K562 (cell line): ENCODE measurements around the gene OR2D2. TPM values are rescaled to one million over a fixed set of nuclear protein-coding genes. Genes with fewer than 3 reads are reported as not detected.

ENCODE experiments used
- EWSR1 ChIP-seq: fragments of 450-650 bp; IDR thresholded peaks from 2 replicates; pipeline ENCODE4 v1.6.1; 2018; ENCODE audit warnings: borderline replicate concordance, mild to moderate bottlenecking, low read depth, moderate library complexity; ENCODE audit not compliant: partially characterized antibody
- GTF2F1 ChIP-seq: IDR thresholded peaks from 2 replicates; pipeline ENCODE4 v1.6.1; 2011; ENCODE audit warnings: low read depth, low read length, improper control_type of control experiment
- HDAC2 ChIP-seq: fragments of 450-650 bp; IDR thresholded peaks from 2 replicates; pipeline ENCODE4 v1.6.1; 2016; ENCODE audit warnings: mild to moderate bottlenecking
- MTA1 ChIP-seq: fragments of 450-650 bp; IDR thresholded peaks from 2 replicates; pipeline ENCODE4 v1.6.1; 2017; ENCODE audit warnings: borderline replicate concordance
- NCOA6 ChIP-seq: fragments of 450-650 bp; IDR thresholded peaks from 2 replicates; pipeline ENCODE4 v1.6.1; 2017; ENCODE audit warnings: mild to moderate bottlenecking
- PHF21A ChIP-seq: fragments of 450-650 bp; IDR thresholded peaks from 2 replicates; pipeline ENCODE4 v1.6.1; 2017; ENCODE audit warnings: low read depth, borderline replicate concordance
- PML ChIP-seq: IDR thresholded peaks from 2 replicates; pipeline ENCODE4 v1.6.1; 2012; ENCODE audit warnings: low read length, inconsistent platforms
- RBM14 ChIP-seq: fragments of 200-400 bp; formaldehyde crosslinking; IDR thresholded peaks from 2 replicates; pipeline ENCODE4 v1.6.1; 2018; ENCODE audit warnings: low read depth, mild to moderate bottlenecking, low read length, moderate library complexity, borderline replicate concordance; ENCODE audit not compliant: insufficient read depth
- SMARCA5 ChIP-seq: fragments of 450-650 bp; IDR thresholded peaks from 2 replicates; pipeline ENCODE4 v1.6.1; 2016
- SP1 ChIP-seq: sonication (generic); formaldehyde crosslinking; IDR thresholded peaks from 2 replicates; pipeline ENCODE4 v1.8.1; 2022; ENCODE audit warnings: mild to moderate bottlenecking, missing genetic modification reagents
- SUPT5H ChIP-seq: fragments of 450-650 bp; IDR thresholded peaks from 2 replicates; pipeline ENCODE4 v1.6.1; 2016
- TAL1 ChIP-seq: fragments of 450-650 bp; IDR thresholded peaks from 2 replicates; pipeline ENCODE4 v1.6.1; 2016; ENCODE audit warnings: mild to moderate bottlenecking
- ZC3H8 ChIP-seq: fragments of 450-650 bp; IDR thresholded peaks from 2 replicates; pipeline ENCODE4 v1.6.1; 2017
- ZNF274 ChIP-seq: IDR thresholded peaks from 2 replicates; pipeline ENCODE4 v1.6.1; 2011; ENCODE audit warnings: low read depth, mild to moderate bottlenecking, low read length, moderate library complexity, borderline replicate concordance
- ZNF699 ChIP-seq: fragments of 250-450 bp; sonication (Bioruptor Pico); IDR thresholded peaks from 2 replicates; pipeline ENCODE4 v1.8.0; 2021; ENCODE audit warnings: mild to moderate bottlenecking, moderate library complexity; ENCODE audit not compliant: insufficient replicate concordance
- ZNF75A ChIP-seq: fragments of 450-650 bp; formaldehyde crosslinking; IDR thresholded peaks from 2 replicates; pipeline ENCODE4 v1.4.0; 2020; ENCODE audit warnings: mild to moderate bottlenecking
- ZNF830 ChIP-seq: fragments of 250-450 bp; sonication (Bioruptor Pico); IDR thresholded peaks from 2 replicates; pipeline ENCODE4 v1.5.0; 2021; ENCODE audit warnings: mild to moderate bottlenecking
- polyA plus RNA-seq, 8 experiments: library from polyadenylated mRNA; depleted of rRNA in 4 of 8; stranded (reverse) in 5 of 8; unstranded in 3 of 8; fragments of >200 nt; fragmentation: Nextera tagmentation in 2 of 8; fragmentation: Illumina TruSeq in 1 of 8; extraction: Ambion mirVana in 2 of 8; extraction: Trizol in 1 of 8; gene quantifications; 2 replicates each; pipeline versions ENCODE4 v1.2.1 to v1.2.3, GENCODE V29; 2011 to 2014; ENCODE audit warnings: inconsistent platforms in 1 of 8, missing spikeins in 1 of 8
- total RNA-seq, 7 experiments: library from RNA; depleted of rRNA in 6 of 7; stranded (reverse); fragments of >200 nt in 6 of 7; fragmentation: Illumina TruSeq in 2 of 7; extraction: Trizol in 2 of 7; gene quantifications; 2 replicates each; pipeline versions ENCODE4 v1.2.1 to v1.2.3, GENCODE V29; 2011 to 2021; ENCODE audit warnings: low replicate concordance in 1 of 7
- TF ChIP-seq, protein P1 (sequence below): fragments of 250-450 bp; sonication (Bioruptor Pico); IDR thresholded peaks from 2 replicates; pipeline ENCODE4 v1.8.0; 2022; ENCODE audit warnings: inconsistent platforms
- TF ChIP-seq, protein P2 (sequence below): fragments of 250-450 bp; sonication (Bioruptor Pico); IDR thresholded peaks from 2 replicates; pipeline ENCODE4 v1.5.1; 2021; ENCODE audit warnings: mild to moderate bottlenecking
- TF ChIP-seq, protein P3 (sequence below): IDR thresholded peaks from 3 replicates; pipeline ENCODE4 v1.6.1; 2011; ENCODE audit warnings: borderline replicate concordance, mild to moderate bottlenecking, moderate library complexity; ENCODE audit not compliant: insufficient read length; ENCODE audit errors: extremely low read depth
- TF ChIP-seq, protein P4 (sequence below): fragments of 250-450 bp; sonication (Bioruptor Pico); IDR thresholded peaks from 2 replicates; pipeline ENCODE4 v1.4.0; 2020

Gene OR2D2
- total and polyA plus RNA-seq, 9 of the 15 experiments (the other 6 are each of a cell fraction or from before 2014, with no cell fraction given), result 0.10 to 1.0 (median 0.57) TPM; not detected in 2

DNA sequence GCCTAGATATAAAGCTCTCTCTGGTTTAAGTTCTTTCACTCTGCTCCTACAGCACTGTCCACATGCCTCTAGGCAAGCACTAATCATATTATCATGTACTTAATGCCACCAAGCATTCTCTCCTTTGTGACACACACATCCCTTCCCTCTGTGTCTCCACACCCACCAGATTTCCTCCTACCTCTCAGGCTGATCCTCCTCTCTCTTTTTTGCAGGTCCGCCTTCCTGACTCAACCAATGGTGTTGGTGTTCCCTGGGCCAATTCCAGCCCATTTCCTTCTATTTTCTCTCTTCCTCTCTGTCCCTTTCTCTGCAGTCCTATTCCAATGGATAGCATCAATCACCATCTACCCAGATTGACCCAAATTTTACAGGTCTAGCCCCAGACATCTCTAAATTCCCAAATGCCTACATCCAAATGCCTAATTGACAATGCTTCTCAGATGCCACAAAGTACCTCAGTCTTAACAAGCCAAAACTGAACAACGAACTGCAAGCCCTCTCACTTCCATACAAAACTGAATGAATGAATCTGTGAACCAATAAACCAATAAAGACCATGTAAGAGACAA, 33.4 kb upstream of the OR2D2 start (continued):
- TF ChIP-seq, protein P1, sequence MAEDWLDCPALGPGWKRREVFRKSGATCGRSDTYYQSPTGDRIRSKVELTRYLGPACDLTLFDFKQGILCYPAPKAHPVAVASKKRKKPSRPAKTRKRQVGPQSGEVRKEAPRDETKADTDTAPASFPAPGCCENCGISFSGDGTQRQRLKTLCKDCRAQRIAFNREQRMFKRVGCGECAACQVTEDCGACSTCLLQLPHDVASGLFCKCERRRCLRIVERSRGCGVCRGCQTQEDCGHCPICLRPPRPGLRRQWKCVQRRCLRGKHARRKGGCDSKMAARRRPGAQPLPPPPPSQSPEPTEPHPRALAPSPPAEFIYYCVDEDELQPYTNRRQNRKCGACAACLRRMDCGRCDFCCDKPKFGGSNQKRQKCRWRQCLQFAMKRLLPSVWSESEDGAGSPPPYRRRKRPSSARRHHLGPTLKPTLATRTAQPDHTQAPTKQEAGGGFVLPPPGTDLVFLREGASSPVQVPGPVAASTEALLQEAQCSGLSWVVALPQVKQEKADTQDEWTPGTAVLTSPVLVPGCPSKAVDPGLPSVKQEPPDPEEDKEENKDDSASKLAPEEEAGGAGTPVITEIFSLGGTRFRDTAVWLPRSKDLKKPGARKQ, result no peak
- TF ChIP-seq SUPT5H (0 out of 2 replicates have a peak, but pooled peaks have one; percentile 4), NCOA6 (no peak), SP1 (no peak; the same call in 1 of the 2 replicates), EWSR1 (no peak), ZNF75A (CRISPR knock-in tag) (no peak), PHF21A (peak; percentile 16; the same call in 1 of the 2 replicates), ZNF830 (CRISPR knock-in tag) (no peak), RBM14 (no peak), ZNF699 (no peak), GTF2F1 (no peak), SMARCA5 (peak; percentile 50; the same call in 1 of the 2 replicates), ZNF274 (no peak), MTA1 (no peak), PML (peak; percentile 12; the same call in 1 of the 2 replicates), ZC3H8 (no peak), TAL1 (no peak), HDAC2 (0 out of 2 replicates have a peak, but pooled peaks have one; percentile 11)
- TF ChIP-seq, protein P2, sequence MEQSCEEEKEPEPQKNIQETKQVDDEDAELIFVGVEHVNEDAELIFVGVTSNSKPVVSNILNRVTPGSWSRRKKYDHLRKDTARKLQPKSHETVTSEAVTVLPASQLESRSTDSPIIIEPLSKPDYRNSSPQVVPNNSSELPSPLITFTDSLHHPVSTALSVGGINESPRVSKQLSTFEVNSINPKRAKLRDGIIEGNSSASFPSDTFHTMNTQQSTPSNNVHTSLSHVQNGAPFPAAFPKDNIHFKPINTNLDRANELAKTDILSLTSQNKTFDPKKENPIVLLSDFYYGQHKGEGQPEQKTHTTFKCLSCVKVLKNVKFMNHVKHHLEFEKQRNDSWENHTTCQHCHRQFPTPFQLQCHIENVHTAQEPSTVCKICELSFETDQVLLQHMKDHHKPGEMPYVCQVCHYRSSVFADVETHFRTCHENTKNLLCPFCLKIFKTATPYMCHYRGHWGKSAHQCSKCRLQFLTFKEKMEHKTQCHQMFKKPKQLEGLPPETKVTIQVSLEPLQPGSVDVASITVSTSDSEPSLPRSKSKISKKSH, result no peak
- TF ChIP-seq, protein P3, sequence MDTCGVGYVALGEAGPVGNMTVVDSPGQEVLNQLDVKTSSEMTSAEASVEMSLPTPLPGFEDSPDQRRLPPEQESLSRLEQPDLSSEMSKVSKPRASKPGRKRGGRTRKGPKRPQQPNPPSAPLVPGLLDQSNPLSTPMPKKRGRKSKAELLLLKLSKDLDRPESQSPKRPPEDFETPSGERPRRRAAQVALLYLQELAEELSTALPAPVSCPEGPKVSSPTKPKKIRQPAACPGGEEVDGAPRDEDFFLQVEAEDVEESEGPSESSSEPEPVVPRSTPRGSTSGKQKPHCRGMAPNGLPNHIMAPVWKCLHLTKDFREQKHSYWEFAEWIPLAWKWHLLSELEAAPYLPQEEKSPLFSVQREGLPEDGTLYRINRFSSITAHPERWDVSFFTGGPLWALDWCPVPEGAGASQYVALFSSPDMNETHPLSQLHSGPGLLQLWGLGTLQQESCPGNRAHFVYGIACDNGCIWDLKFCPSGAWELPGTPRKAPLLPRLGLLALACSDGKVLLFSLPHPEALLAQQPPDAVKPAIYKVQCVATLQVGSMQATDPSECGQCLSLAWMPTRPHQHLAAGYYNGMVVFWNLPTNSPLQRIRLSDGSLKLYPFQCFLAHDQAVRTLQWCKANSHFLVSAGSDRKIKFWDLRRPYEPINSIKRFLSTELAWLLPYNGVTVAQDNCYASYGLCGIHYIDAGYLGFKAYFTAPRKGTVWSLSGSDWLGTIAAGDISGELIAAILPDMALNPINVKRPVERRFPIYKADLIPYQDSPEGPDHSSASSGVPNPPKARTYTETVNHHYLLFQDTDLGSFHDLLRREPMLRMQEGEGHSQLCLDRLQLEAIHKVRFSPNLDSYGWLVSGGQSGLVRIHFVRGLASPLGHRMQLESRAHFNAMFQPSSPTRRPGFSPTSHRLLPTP, result no peak
- TF ChIP-seq, protein P4, sequence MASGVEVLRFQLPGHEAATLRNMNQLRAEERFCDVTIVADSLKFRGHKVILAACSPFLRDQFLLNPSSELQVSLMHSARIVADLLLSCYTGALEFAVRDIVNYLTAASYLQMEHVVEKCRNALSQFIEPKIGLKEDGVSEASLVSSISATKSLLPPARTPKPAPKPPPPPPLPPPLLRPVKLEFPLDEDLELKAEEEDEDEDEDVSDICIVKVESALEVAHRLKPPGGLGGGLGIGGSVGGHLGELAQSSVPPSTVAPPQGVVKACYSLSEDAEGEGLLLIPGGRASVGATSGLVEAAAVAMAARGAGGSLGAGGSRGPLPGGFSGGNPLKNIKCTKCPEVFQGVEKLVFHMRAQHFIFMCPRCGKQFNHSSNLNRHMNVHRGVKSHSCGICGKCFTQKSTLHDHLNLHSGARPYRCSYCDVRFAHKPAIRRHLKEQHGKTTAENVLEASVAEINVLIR (CRISPR knock-in tag), result no peak
